ENCODE results near the gene AGAP2.

AGAP2 gene

DNA sequence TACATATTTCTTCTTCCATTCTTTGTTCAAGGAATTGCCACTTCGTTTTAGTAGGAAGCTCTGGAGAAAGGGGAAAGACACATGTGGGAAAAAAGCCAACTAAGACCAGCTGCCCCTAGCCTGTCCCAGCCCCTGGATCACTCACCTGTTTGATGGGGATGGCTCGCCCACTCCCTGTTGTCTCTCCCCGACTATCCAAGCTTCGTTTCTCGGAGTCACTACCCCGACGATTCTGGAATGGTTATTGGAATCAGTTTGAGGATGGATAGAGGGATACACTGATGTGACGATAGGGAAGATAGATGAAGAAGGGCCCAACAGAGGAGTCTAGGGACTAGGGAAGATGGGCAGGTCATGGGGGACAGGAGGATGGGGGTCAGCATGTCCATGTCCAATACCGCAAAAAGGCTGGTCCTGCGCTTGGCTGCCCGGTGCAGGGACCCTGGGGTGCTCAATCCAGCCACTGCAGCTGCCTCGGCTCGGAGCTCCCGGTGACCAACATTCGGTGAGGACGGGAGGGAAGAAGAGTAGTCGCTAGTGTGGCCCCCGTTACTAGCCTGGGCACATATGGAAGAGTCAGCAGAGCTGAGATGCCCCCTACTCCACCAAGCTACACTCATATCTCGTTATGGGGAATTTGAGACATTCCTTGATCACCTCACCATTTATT lies 7.0 kb downstream of the AGAP2 start:
- ChIA-PET POLR2A (interaction anchor here (3.2 kb wide), 1 partner anchor 14 kb away, joined by 10 read pairs; the partner anchor contains the start of gene TSPAN31), CTCF (interaction anchor here (0.6 to 1.1 kb wide), 3 partner anchors 9 to 24 kb away, joined by 3 to 4 read pairs (median 4); no protein-coding TSS in a partner anchor)
- Histone ChIP-seq H3K9me3 (ENCODE audit: control insufficient read depth, insufficient read depth, low read depth, low read length) (no peaks in the 10 kb centered on the region), H3K36me3 (ENCODE audit: control insufficient read depth in 2 of 2, insufficient read depth in 1 of 2, low read length in 2 of 2) (no peaks in the 10 kb centered on the region), H3K4me1 (ENCODE audit: control insufficient read depth, insufficient read depth, low read length) (peaks cover 3% of the 10 kb centered on the region; the same call in 1 of the 2 replicates), H3K27ac (ENCODE audit: extremely low read depth, low read depth, low read length) (no peak overlapping the region), H3K4me3 (ENCODE audit: low read depth, low read length) (no peak overlapping the region)
- no peak for TF ChIP-seq ZNF596 (tag by site-specific recombination; IDR thresholded peaks at IDR 0.05)
- no peak for TF ChIP-seq GLIS1 (tag by site-specific recombination; IDR thresholded peaks at IDR 0.05)
- no peak for TF ChIP-seq FEZF1 (tag by site-specific recombination; IDR thresholded peaks at IDR 0.05)
- TF ChIP-seq, protein P1, sequence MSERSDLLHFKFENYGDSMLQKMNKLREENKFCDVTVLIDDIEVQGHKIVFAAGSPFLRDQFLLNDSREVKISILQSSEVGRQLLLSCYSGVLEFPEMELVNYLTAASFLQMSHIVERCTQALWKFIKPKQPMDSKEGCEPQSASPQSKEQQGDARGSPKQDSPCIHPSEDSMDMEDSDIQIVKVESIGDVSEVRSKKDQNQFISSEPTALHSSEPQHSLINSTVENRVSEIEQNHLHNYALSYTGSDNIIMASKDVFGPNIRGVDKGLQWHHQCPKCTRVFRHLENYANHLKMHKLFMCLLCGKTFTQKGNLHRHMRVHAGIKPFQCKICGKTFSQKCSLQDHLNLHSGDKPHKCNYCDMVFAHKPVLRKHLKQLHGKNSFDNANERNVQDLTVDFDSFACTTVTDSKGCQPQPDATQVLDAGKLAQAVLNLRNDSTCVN (tag by site-specific recombination; optimal IDR thresholded peaks at IDR 0.05): no peak
- TF ChIP-seq ZNF658 (tag by site-specific recombination; IDR thresholded peaks at IDR 0.05): no peak
- TF ChIP-seq KLF8 (tag by site-specific recombination; IDR thresholded peaks at IDR 0.05): no peak
- no peak for TF ChIP-seq ZNF311 (tag by site-specific recombination; IDR thresholded peaks at IDR 0.05; ENCODE audit: borderline replicate concordance)
- no peak for TF ChIP-seq ZNF701 (tag by site-specific recombination; IDR thresholded peaks at IDR 0.05)
- TF ChIP-seq, protein P2, sequence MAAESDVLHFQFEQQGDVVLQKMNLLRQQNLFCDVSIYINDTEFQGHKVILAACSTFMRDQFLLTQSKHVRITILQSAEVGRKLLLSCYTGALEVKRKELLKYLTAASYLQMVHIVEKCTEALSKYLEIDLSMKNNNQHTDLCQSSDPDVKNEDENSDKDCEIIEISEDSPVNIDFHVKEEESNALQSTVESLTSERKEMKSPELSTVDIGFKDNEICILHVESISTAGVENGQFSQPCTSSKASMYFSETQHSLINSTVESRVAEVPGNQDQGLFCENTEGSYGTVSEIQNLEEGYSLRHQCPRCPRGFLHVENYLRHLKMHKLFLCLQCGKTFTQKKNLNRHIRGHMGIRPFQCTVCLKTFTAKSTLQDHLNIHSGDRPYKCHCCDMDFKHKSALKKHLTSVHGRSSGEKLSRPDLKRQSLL (tag by site-specific recombination; IDR thresholded peaks at IDR 0.05): no peak
- TF ChIP-seq ZNF501 (tag by site-specific recombination; IDR thresholded peaks at IDR 0.05): no peak
- no peak for TF ChIP-seq ZNF426 (tag by site-specific recombination; IDR thresholded peaks at IDR 0.05)
- TF ChIP-seq, protein P3, sequence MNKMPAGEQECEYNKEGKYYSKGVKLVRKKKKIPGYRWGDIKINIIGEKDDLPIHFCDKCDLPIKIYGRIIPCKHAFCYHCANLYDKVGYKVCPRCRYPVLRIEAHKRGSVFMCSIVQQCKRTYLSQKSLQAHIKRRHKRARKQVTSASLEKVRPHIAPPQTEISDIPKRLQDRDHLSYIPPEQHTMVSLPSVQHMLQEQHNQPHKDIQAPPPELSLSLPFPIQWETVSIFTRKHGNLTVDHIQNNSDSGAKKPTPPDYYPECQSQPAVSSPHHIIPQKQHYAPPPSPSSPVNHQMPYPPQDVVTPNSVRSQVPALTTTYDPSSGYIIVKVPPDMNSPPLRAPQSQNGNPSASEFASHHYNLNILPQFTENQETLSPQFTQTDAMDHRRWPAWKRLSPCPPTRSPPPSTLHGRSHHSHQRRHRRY (tag by site-specific recombination; IDR thresholded peaks at IDR 0.05): no peak
- no peak for TF ChIP-seq IKZF3 (tag by site-specific recombination; IDR thresholded peaks at IDR 0.05)
- TF ChIP-seq ZNF202 (tag by site-specific recombination; IDR thresholded peaks at IDR 0.05; ENCODE audit: borderline replicate concordance): no peak
- no peak for TF ChIP-seq KLF16 (tag by site-specific recombination; IDR thresholded peaks at IDR 0.05)
- TF ChIP-seq, protein P4, sequence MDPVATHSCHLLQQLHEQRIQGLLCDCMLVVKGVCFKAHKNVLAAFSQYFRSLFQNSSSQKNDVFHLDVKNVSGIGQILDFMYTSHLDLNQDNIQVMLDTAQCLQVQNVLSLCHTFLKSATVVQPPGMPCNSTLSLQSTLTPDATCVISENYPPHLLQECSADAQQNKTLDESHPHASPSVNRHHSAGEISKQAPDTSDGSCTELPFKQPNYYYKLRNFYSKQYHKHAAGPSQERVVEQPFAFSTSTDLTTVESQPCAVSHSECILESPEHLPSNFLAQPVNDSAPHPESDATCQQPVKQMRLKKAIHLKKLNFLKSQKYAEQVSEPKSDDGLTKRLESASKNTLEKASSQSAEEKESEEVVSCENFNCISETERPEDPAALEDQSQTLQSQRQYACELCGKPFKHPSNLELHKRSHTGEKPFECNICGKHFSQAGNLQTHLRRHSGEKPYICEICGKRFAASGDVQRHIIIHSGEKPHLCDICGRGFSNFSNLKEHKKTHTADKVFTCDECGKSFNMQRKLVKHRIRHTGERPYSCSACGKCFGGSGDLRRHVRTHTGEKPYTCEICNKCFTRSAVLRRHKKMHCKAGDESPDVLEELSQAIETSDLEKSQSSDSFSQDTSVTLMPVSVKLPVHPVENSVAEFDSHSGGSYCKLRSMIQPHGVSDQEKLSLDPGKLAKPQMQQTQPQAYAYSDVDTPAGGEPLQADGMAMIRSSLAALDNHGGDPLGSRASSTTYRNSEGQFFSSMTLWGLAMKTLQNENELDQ (tag by site-specific recombination; IDR thresholded peaks at IDR 0.05; ENCODE audit: low read depth): no peak
- no peak for TF ChIP-seq ZNF792 (tag by site-specific recombination; IDR thresholded peaks at IDR 0.05)
- no peak for TF ChIP-seq TRIM28 (IDR thresholded peaks at IDR 0.05; ENCODE audit: borderline replicate concordance, low read length)
- no peak for TF ChIP-seq SALL2 (tag by site-specific recombination; IDR thresholded peaks at IDR 0.05; ENCODE audit: borderline replicate concordance)
- TF ChIP-seq, protein P5, sequence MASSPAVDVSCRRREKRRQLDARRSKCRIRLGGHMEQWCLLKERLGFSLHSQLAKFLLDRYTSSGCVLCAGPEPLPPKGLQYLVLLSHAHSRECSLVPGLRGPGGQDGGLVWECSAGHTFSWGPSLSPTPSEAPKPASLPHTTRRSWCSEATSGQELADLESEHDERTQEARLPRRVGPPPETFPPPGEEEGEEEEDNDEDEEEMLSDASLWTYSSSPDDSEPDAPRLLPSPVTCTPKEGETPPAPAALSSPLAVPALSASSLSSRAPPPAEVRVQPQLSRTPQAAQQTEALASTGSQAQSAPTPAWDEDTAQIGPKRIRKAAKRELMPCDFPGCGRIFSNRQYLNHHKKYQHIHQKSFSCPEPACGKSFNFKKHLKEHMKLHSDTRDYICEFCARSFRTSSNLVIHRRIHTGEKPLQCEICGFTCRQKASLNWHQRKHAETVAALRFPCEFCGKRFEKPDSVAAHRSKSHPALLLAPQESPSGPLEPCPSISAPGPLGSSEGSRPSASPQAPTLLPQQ (tag by site-specific recombination; IDR thresholded peaks at IDR 0.05): no peak
